K562 (cell line): ENCODE results near the gene ARL8A. TPM values are rescaled to one million over a fixed set of nuclear protein-coding genes. Genes with fewer than 3 reads are reported as not detected.

Experiments
- ATF2 ChIP-seq: sonication (generic); formaldehyde crosslinking; IDR thresholded peaks from 2 replicates; pipeline ENCODE4 v1.8.1; 2022; ENCODE audit warnings: missing genetic modification reagents
- KDM1A ChIP-seq, 2 experiments: fragments of 450-650 bp; IDR thresholded peaks; 2 replicates each; pipeline ENCODE4 v1.6.1; 2016; ENCODE audit warnings: mild to moderate bottlenecking in 2 of 2
- MEF2D ChIP-seq: conservative IDR thresholded peaks from 2 replicates; pipeline ENCODE4 v1.6.1; 2016; ENCODE audit warnings: low read depth, missing genetic modification characterization, missing compliant biosample characterization
- NFIX ChIP-seq: fragments of 250-450 bp; sonication (Bioruptor Pico); IDR thresholded peaks from 2 replicates; pipeline ENCODE4 v1.4.0; 2020; ENCODE audit warnings: low read depth, mild to moderate bottlenecking, moderate library complexity
- NR2C2 ChIP-seq, 2 experiments: fragments of 200-800 bp in 1 of 2; sonication (Bioruptor generic) in 1 of 2; sonication (generic) in 1 of 2; formaldehyde crosslinking in 1 of 2; IDR thresholded peaks; 2 replicates each; pipeline versions ENCODE4 v1.6.1 to v1.8.0; 2016 to 2022; ENCODE audit warnings: mild to moderate bottlenecking in 1 of 2, missing compliant biosample characterization in 1 of 2, missing genetic modification characterization in 1 of 2, missing genetic modification reagents in 1 of 2
- PHB ChIP-seq: fragments of 250-450 bp; sonication (Bioruptor Pico); IDR thresholded peaks from 2 replicates; pipeline ENCODE4 v1.5.0; 2021
- REST ChIP-seq, 2 experiments: fragments of 450-650 bp; formaldehyde crosslinking in 1 of 2; IDR thresholded peaks; 2 replicates each; pipeline versions ENCODE4 v1.4.0 to v1.6.1; 2014 to 2020; ENCODE audit warnings: mild to moderate bottlenecking in 2 of 2, borderline replicate concordance in 1 of 2, low read depth in 1 of 2
- SFPQ ChIP-seq: fragments of 200-400 bp; formaldehyde crosslinking; IDR thresholded peaks from 2 replicates; pipeline ENCODE4 v1.6.1; 2017; ENCODE audit warnings: mild to moderate bottlenecking, low read depth, low read length, moderate library complexity
- SIRT6 ChIP-seq: IDR thresholded peaks from one replicate; pipeline ENCODE4 v1.6.1; 2012; ENCODE audit warnings: low read depth, mild to moderate bottlenecking, control low read depth, inconsistent platforms, low read length, moderate library complexity
- STAT6 ChIP-seq: sonication (generic); formaldehyde crosslinking; IDR thresholded peaks from 2 replicates; pipeline ENCODE4 v1.8.1; 2023; ENCODE audit warnings: mild to moderate bottlenecking, missing genetic modification reagents
- polyA plus RNA-seq, 8 experiments: library from polyadenylated mRNA; depleted of rRNA in 4 of 8; stranded (reverse) in 5 of 8; unstranded in 3 of 8; fragments of >200 nt; fragmentation: Nextera tagmentation in 2 of 8; fragmentation: Illumina TruSeq in 1 of 8; extraction: Ambion mirVana in 2 of 8; extraction: Trizol in 1 of 8; gene quantifications; 2 replicates each; pipeline versions ENCODE4 v1.2.1 to v1.2.3, GENCODE V29; 2011 to 2014; ENCODE audit warnings: inconsistent platforms in 1 of 8, missing spikeins in 1 of 8
- total RNA-seq, 7 experiments: library from RNA; depleted of rRNA in 6 of 7; stranded (reverse); fragments of >200 nt in 6 of 7; fragmentation: Illumina TruSeq in 2 of 7; extraction: Trizol in 2 of 7; gene quantifications; 2 replicates each; pipeline versions ENCODE4 v1.2.1 to v1.2.3, GENCODE V29; 2011 to 2021; ENCODE audit warnings: low replicate concordance in 1 of 7

The ARL8A gene
- total and polyA plus RNA-seq, 9 of the 15 experiments (the other 6 are each of a cell fraction or from before 2014, with no cell fraction given), result 0.17 to 27.3 (median 15.6) TPM

- TF ChIP-seq STAT6 (CRISPR knock-in tag) (0 out of 2 replicates have a peak, but pooled peaks have one; percentile 21), KDM1A (IDR thresholded peaks at IDR 0.05) (peak; percentile 59; a peak in 1 of 4 replicates), REST (IDR thresholded peaks at IDR 0.05; ENCODE audit: borderline replicate concordance) (peak; percentile 14; the same call in 1 of the 2 replicates), REST (CRISPR knock-in tag; IDR thresholded peaks at IDR 0.05; ENCODE audit: low read depth) (no peak), MEF2D (tag) (no peak; the same call in 1 of the 2 replicates), SFPQ (no peak), SIRT6 (no peak), PHB (CRISPR knock-in tag) (no peak), ATF2 (CRISPR knock-in tag) (no peak), NFIX (CRISPR knock-in tag) (no peak), NR2C2 (CRISPR knock-in tag; IDR thresholded peaks at IDR 0.05) (no peak), NR2C2 (tag; IDR thresholded peaks at IDR 0.05) (no peak)
These were observed 21.7 kb upstream of the ARL8A start (continued) for GRCh38 chr1:202165942-202166843.
